Uterus (tissue), 4 donors: ENCODE measurements around the gene CCDC141. TPM values are rescaled to one million over a fixed set of nuclear protein-coding genes. Genes with fewer than 3 reads are reported as not detected.

ENCODE experiments used
- DNase-seq, 2 donors: peaks; one replicate each; pipeline ENCODE4 v3.0.0-alpha.2; 2019 to 2020
- H3K27ac ChIP-seq, 2 donors: fragments of 200-600 bp; sonication (generic); 1 replicate in 1 of 2; 2 replicates in 1 of 2; pipeline ENCODE4 v1.5.1; 2016 to 2018
- H3K27me3 ChIP-seq, 2 donors: fragments of 200-600 bp; sonication (generic); one replicate each; pipeline ENCODE4 v1.5.1; 2018 to 2019; ENCODE audit warnings: control low read depth in 1 of 2
- H3K36me3 ChIP-seq, 2 donors: fragments of 200-600 bp; sonication (generic); one replicate each; pipeline ENCODE4 v1.5.1; 2019; ENCODE audit warnings: control low read depth in 1 of 2
- H3K4me1 ChIP-seq, 2 donors: fragments of 200-600 bp; sonication (generic); one replicate each; pipeline ENCODE4 v1.5.1; 2018 to 2019; ENCODE audit warnings: control low read depth in 1 of 2
- H3K4me3 ChIP-seq, 2 donors: fragments of 200-600 bp; sonication (generic); 1 replicate in 1 of 2; 2 replicates in 1 of 2; pipeline ENCODE4 v1.5.1; 2018 to 2019; ENCODE audit warnings: mild to moderate bottlenecking in 1 of 2
- H3K9me3 ChIP-seq, 2 donors: fragments of 200-600 bp; sonication (generic); one replicate each; pipeline ENCODE4 v1.5.1; 2019; ENCODE audit warnings: control low read depth in 1 of 2
- POLR2A ChIP-seq, 2 donors: fragments of 450-650 bp; IDR thresholded peaks; one replicate each; pipeline ENCODE4 v1.6.1; 2016; ENCODE audit warnings: antibody characterized with exemption in 2 of 2, mild to moderate bottlenecking in 1 of 2, moderate library complexity in 1 of 2
- intact Hi-C: fragments of 100-400 bp; cut with DNase I; formaldehyde crosslinking; loops from one replicate; pipeline ENCODE4 v1.15.1; 2023; ENCODE audit warnings: low total_unique reads
- total RNA-seq, 4 donors: library from RNA; depleted of rRNA in 3 of 4; stranded (reverse); fragments of >200 nt in 3 of 4; gene quantifications; one replicate each; pipeline versions ENCODE4 v1.1.0 to v1.2.4, GENCODE V29; 2014 to 2023
- TF ChIP-seq, protein P1 (sequence below), 4 experiments: fragments of 200-600 bp in 2 of 4; fragments of 450-650 bp in 2 of 4; sonication (generic) in 2 of 4; IDR thresholded peaks; one replicate each; pipeline ENCODE4 v1.5.1; 2016 to 2019; ENCODE audit warnings: antibody characterized with exemption in 4 of 4, mild to moderate bottlenecking in 2 of 4, moderate library complexity in 1 of 4
- donor health status: DM: yes; HTN: yes; CAD: no.

Gene CCDC141
- total RNA-seq, 4 donors from 2014 or later, result 0.29 to 10.2 (median 3.8) TPM

- intact Hi-C loops, result no loop called here
- Histone ChIP-seq H3K4me1 (no peaks in the 10 kb centered on the region), H3K27ac (no peak overlapping the region), H3K9me3 (no peaks in the 10 kb centered on the region), H3K4me3 (no peak overlapping the region), H3K36me3 (no peaks in the 10 kb centered on the region), H3K27me3 (no peaks in the 10 kb centered on the region)
- no peak for TF ChIP-seq POLR2A (IDR thresholded peaks at IDR 0.05)
- TF ChIP-seq, protein P1, sequence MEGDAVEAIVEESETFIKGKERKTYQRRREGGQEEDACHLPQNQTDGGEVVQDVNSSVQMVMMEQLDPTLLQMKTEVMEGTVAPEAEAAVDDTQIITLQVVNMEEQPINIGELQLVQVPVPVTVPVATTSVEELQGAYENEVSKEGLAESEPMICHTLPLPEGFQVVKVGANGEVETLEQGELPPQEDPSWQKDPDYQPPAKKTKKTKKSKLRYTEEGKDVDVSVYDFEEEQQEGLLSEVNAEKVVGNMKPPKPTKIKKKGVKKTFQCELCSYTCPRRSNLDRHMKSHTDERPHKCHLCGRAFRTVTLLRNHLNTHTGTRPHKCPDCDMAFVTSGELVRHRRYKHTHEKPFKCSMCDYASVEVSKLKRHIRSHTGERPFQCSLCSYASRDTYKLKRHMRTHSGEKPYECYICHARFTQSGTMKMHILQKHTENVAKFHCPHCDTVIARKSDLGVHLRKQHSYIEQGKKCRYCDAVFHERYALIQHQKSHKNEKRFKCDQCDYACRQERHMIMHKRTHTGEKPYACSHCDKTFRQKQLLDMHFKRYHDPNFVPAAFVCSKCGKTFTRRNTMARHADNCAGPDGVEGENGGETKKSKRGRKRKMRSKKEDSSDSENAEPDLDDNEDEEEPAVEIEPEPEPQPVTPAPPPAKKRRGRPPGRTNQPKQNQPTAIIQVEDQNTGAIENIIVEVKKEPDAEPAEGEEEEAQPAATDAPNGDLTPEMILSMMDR (IDR thresholded peaks at IDR 0.05), result no peak
- DNase-seq, result no peak
These were observed 128.9 kb downstream of the CCDC141 start for GRCh38 chr2:178920916-178921513.

DNA sequence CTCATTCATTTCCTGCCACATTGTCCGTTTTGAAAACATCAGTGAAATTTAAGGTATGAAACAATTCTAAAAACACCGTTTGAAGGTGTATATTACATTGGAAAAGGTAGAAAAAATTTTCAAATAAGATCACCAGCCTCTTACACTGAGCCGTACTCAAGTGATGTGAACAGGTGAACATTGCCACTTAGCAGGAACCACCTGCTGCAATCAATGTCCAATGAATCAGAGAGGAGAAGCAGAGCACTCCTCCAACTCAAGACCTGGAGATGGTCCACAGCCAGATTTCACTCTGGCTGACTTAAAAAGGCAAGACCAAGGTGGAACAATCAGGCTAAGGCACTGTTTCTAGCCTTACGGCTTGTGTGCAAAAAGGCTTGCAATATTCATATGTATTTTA is 132.4 kb downstream of the CCDC141 start:
- Histone ChIP-seq H3K27me3 (no peaks in the 10 kb centered on the region), H3K4me1 (no peaks in the 10 kb centered on the region), H3K4me3 (no peak overlapping the region), H3K27ac (no peak overlapping the region), H3K9me3 (no peaks in the 10 kb centered on the region), H3K36me3 (no peaks in the 10 kb centered on the region)
- no peak for TF ChIP-seq POLR2A (IDR thresholded peaks at IDR 0.05)
- TF ChIP-seq, protein P1 (IDR thresholded peaks at IDR 0.05), result no peak
- DNase-seq, result no peak
- intact Hi-C loops, result no loop called here

DNA sequence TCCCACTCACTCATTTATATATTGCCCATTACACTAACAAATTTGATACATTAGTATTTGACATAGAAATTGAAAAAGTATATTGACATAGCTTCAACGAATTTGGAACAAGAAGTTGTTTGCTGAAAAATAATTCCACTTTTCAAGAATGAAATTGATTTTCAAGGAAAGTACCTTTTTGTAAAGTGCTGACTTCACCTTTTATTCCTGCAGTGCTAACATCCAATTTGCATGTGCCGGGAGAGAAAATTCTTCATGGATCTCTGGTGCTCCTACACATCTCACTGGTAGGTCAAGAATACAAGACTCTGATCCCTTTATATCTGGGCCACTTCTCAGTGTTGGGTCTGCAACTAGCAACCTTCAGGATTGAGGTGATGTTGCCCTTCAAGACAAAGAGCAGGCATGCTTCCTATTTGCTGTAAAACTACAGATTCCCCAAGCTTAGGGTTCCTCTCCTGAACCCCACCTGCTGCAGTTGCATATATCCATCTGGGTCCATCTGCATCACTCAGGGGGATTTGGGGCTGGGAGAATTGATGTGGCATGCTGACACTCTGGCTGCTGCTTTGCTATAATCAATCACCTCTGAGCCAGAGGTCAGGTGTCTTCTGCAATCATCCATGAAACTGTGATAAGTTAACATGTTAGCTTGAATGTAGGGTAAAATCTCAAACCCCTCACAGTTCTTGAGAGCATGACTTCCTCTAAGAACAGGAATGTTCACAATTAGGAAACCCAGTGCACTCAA is 134.3 kb downstream of the CCDC141 start:
- no peak for DNase-seq
- intact Hi-C loops, result no loop called here
- H3K36me3 ChIP-seq, result no peaks in the 10 kb centered on the region
- TF ChIP-seq POLR2A (IDR thresholded peaks at IDR 0.05), result no peak
- TF ChIP-seq, protein P1 (IDR thresholded peaks at IDR 0.05), result no peak
- no peaks in the 10 kb centered on the region for H3K4me1 ChIP-seq
- H3K9me3 ChIP-seq, result no peaks in the 10 kb centered on the region
- no peak overlapping the region for H3K27ac ChIP-seq
- H3K4me3 ChIP-seq, result no peak overlapping the region
- no peaks in the 10 kb centered on the region for H3K27me3 ChIP-seq

DNA sequence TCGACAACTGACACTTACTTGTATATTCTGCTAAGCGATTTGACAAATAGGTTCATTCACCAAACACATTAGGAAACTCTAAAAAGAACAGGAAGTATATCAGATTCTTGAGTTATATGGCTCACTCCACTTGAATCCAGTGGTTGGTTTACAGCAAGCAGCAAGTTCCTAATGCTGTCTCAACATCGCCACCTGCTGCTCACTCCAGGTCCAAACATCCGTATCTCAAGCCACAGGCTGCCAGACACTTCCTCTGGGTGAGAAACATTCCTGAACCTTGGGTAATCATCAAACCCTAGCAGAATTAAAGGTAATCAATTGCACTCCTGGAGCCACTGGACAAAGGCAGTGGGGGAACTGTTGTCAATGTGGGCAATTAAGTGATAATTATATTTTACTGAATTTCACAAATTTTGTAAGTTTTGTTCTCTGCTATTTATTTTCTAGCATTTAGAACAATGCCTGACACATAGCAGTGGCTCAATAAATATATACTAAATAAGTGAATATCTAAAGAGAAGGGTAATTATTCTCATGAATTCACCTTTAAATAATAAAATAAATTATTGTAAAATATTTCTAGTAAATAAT is 135.6 kb downstream of the CCDC141 start:
- intact Hi-C loops, result no loop called here
- Histone ChIP-seq H3K4me3 (no peak overlapping the region), H3K9me3 (no peaks in the 10 kb centered on the region), H3K4me1 (no peaks in the 10 kb centered on the region), H3K27me3 (no peaks in the 10 kb centered on the region), H3K36me3 (no peaks in the 10 kb centered on the region), H3K27ac (no peak overlapping the region)
- no peak for TF ChIP-seq POLR2A (IDR thresholded peaks at IDR 0.05)
- TF ChIP-seq, protein P1 (IDR thresholded peaks at IDR 0.05), result peak; percentile 56 to 71 (median 62)
- DNase-seq, result peak; percentile 70 to 71

DNA sequence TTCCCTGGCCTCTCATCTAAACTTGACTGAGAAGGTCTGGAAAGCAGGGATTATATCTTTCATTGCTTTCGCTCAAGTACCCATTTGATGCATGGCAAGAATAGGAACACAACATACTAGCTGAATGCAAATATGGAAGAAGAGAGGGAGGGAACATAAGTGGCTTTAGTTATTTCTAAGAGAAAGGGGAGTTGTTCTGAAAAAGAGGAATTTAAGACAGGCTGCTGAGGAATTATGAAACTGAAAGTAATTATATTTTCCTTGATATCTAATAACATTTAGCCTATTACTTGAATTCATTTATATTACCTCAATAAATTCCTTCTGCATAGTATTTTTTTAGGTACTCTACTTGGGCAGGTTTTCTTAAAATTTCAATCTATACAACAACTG is 136.9 kb downstream of the CCDC141 start:
- DNase-seq, result no peak
- no peaks in the 10 kb centered on the region for H3K27me3 ChIP-seq
- H3K4me3 ChIP-seq, result no peak overlapping the region
- H3K4me1 ChIP-seq, result no peaks in the 10 kb centered on the region
- TF ChIP-seq, protein P1 (IDR thresholded peaks at IDR 0.05), result no peak
- no peak for TF ChIP-seq POLR2A (IDR thresholded peaks at IDR 0.05)
- no peak overlapping the region for H3K27ac ChIP-seq
- intact Hi-C loops, result no loop called here
- H3K36me3 ChIP-seq, result no peaks in the 10 kb centered on the region
- H3K9me3 ChIP-seq, result no peaks in the 10 kb centered on the region
